ENCODE measurements around the gene CD27. TPM values are rescaled to one million over a fixed set of nuclear protein-coding genes. Genes with fewer than 3 reads are reported as not detected.
A peak's percentile ranks its signal among the peaks of the same experiment; 100 is the strongest.

The CD27 gene
- total RNA-seq, 1 donor from 2014 or later, result 82.1 TPM

- H3K27ac Mint-ChIP-seq, result peak overlapping the region; percentile 97
- peak overlapping the region; percentile 51 for H3K4me3 Mint-ChIP-seq
- H3K27me3 Mint-ChIP-seq (ENCODE audit: insufficient read depth), result no peaks in the 10 kb centered on the region
- intact Hi-C loops (cut with micrococcal nuclease), result loop anchor here (1.0 kb wide), 4 partner anchors 9 to 19 kb away; partner anchors contain the start of gene TAPBPL
- peaks cover 22% of the 10 kb centered on the region for H3K36me3 Mint-ChIP-seq (ENCODE audit: low read depth)
- no peaks in the 10 kb centered on the region for H3K9me3 Mint-ChIP-seq
- DNase-seq (ENCODE audit: low spot score), result no peak
- peaks cover 80% of the 10 kb centered on the region for H3K4me1 Mint-ChIP-seq (ENCODE audit: low read depth)
Observed at GRCh38 chr12:6442836-6443235, 1.9 kb upstream of the CD27 start.

GRCh38 chr12:6443361-6443983 is 1.3 kb upstream of the CD27 start:
- Mint-ChIP-seq H3K9me3 (no peaks in the 10 kb centered on the region), H3K36me3 (ENCODE audit: low read depth) (peaks cover 26% of the 10 kb centered on the region), H3K4me3 (peak overlapping the region; percentile 93), H3K4me1 (ENCODE audit: low read depth) (peaks cover 82% of the 10 kb centered on the region), H3K27me3 (ENCODE audit: insufficient read depth) (no peaks in the 10 kb centered on the region), H3K27ac (peak overlapping the region; percentile 97)
- DNase-seq (ENCODE audit: low spot score), result no peak
- intact Hi-C loops (cut with micrococcal nuclease), result loop anchor here (1.0 kb wide), 4 partner anchors 9 to 19 kb away; partner anchors contain the start of gene TAPBPL

GRCh38 chr12:6444031-6444430 is 724 bp upstream of the CD27 start:
- intact Hi-C loops (cut with micrococcal nuclease), result no loop called here
- H3K27me3 Mint-ChIP-seq (ENCODE audit: insufficient read depth), result no peaks in the 10 kb centered on the region
- no peaks in the 10 kb centered on the region for H3K9me3 Mint-ChIP-seq

GRCh38 chr12:6450091-6450868 is 5.5 kb downstream of the CD27 start:
- H3K4me3 Mint-ChIP-seq, result peak overlapping the region; percentile 98
- no peaks in the 10 kb centered on the region for H3K9me3 Mint-ChIP-seq
- peaks cover 82% of the 10 kb centered on the region for H3K4me1 Mint-ChIP-seq (ENCODE audit: low read depth)
- H3K27me3 Mint-ChIP-seq (ENCODE audit: insufficient read depth), result no peaks in the 10 kb centered on the region
- peak overlapping the region; percentile 91 for H3K27ac Mint-ChIP-seq
- no peak for DNase-seq (ENCODE audit: low spot score)
- intact Hi-C loops (cut with micrococcal nuclease), result loop anchor here (5.0 kb wide), 1 partner anchor 42 kb away; the partner anchor contains the start of genes MRPL51 and NCAPD2
- peaks cover 68% of the 10 kb centered on the region for H3K36me3 Mint-ChIP-seq (ENCODE audit: low read depth)

More at GRCh38 chr12:6444031-6444430, 724 bp upstream of the CD27 start:
- no peak for DNase-seq (ENCODE audit: low spot score)
- H3K27ac Mint-ChIP-seq, result peak overlapping the region; percentile 97
- H3K36me3 Mint-ChIP-seq (ENCODE audit: low read depth), result peaks cover 26% of the 10 kb centered on the region
- H3K4me3 Mint-ChIP-seq, result peak overlapping the region; percentile 93
- H3K4me1 Mint-ChIP-seq (ENCODE audit: low read depth), result peaks cover 76% of the 10 kb centered on the region

GRCh38 chr12:6450869-6451347 is 6.2 kb downstream of the CD27 start:
- peak overlapping the region; percentile 98 for H3K4me3 Mint-ChIP-seq
- H3K4me1 Mint-ChIP-seq (ENCODE audit: low read depth), result peaks cover 78% of the 10 kb centered on the region
- intact Hi-C loops (cut with micrococcal nuclease), result loop anchor here (1.0 to 5.0 kb wide), 2 partner anchors 28 to 41 kb away; partner anchors contain the start of genes MRPL51 and NCAPD2
- peak overlapping the region; percentile 91 for H3K27ac Mint-ChIP-seq
- H3K36me3 Mint-ChIP-seq (ENCODE audit: low read depth), result peaks cover 67% of the 10 kb centered on the region
- DNase-seq (ENCODE audit: low spot score), result no peak
- no peaks in the 10 kb centered on the region for H3K27me3 Mint-ChIP-seq (ENCODE audit: insufficient read depth)
- no peaks in the 10 kb centered on the region for H3K9me3 Mint-ChIP-seq

- intact Hi-C loops (cut with micrococcal nuclease), result loop anchor here (1.0 to 5.0 kb wide), 5 partner anchors 8 to 41 kb away; partner anchors contain the start of genes MRPL51 and NCAPD2
- Mint-ChIP-seq H3K27ac (peak within 1 kb of the TSS; percentile 91), H3K27me3 (ENCODE audit: insufficient read depth) (no peaks in the 10 kb centered on the region), H3K36me3 (ENCODE audit: low read depth) (peaks cover 67% of the 10 kb centered on the region), H3K9me3 (no peaks in the 10 kb centered on the region), H3K4me1 (ENCODE audit: low read depth) (peaks cover 72% of the 10 kb centered on the region), H3K4me3 (peak within 1 kb of the TSS; percentile 98)
- DNase-seq (ENCODE audit: low spot score), result peak; percentile 79
Observed at GRCh38 chr12:6451348-6452244, 6.8 kb downstream of the CD27 start, which contains the start of gene TAPBPL. Gene TAPBPL, plus strand, starts transcription at chr12:6452042. Its CDS starts 207 bp downstream, at chr12:6452249.

GRCh38 chr12:6452245-6452943 is 7.6 kb downstream of the CD27 start:
- Mint-ChIP-seq H3K4me1 (ENCODE audit: low read depth) (peaks cover 71% of the 10 kb centered on the region), H3K27ac (peak overlapping the region; percentile 91), H3K36me3 (ENCODE audit: low read depth) (peaks cover 67% of the 10 kb centered on the region), H3K4me3 (peak overlapping the region; percentile 98), H3K9me3 (no peaks in the 10 kb centered on the region), H3K27me3 (ENCODE audit: insufficient read depth) (no peaks in the 10 kb centered on the region)
- intact Hi-C loops (cut with micrococcal nuclease), result loop anchor here (1.0 to 5.0 kb wide), 4 partner anchors 9 to 40 kb away; partner anchors contain the start of genes MRPL51 and NCAPD2
- DNase-seq (ENCODE audit: low spot score), result no peak

DNA sequence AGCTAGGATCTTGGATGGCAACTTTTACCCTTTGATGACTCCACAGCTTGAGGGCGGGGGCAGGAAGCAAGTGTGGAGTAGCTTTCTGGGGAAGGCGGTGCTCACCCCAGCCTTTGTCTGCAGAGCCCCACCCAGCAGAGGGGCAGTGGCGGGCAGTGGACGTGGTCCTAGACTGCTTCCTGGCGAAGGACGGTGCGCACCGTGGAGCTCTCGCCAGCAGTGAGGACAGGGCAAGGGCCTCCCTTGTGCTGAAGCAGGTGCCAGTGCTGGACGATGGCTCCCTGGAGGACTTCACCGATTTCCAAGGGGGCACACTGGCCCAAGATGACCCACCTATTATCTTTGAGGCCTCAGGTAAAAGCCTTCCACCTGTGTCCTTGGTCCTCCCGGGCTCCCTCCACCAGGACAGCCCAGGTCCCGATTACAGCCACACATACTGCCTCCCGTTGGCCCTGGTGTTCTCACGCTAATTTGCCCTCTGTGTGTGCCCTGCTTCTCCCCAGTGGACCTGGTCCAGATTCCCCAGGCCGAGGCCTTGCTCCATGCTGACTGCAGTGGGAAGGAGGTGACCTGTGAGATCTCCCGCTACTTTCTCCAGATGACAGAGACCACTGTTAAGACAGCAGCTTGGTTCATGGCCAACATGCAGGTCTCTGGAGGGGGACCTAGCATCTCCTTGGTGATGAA is 8.3 kb downstream of the CD27 start:
- intact Hi-C loops (cut with micrococcal nuclease), result loop anchor here (1.0 to 5.0 kb wide), 4 partner anchors 9 to 39 kb away; partner anchors contain the start of genes MRPL51 and NCAPD2
- Mint-ChIP-seq H3K9me3 (no peaks in the 10 kb centered on the region), H3K4me3 (peak overlapping the region; percentile 98), H3K36me3 (ENCODE audit: low read depth) (peaks cover 64% of the 10 kb centered on the region), H3K4me1 (ENCODE audit: low read depth) (peaks cover 66% of the 10 kb centered on the region), H3K27me3 (ENCODE audit: insufficient read depth) (no peaks in the 10 kb centered on the region), H3K27ac (peak overlapping the region; percentile 91)
- DNase-seq (ENCODE audit: low spot score), result no peak

DNA sequence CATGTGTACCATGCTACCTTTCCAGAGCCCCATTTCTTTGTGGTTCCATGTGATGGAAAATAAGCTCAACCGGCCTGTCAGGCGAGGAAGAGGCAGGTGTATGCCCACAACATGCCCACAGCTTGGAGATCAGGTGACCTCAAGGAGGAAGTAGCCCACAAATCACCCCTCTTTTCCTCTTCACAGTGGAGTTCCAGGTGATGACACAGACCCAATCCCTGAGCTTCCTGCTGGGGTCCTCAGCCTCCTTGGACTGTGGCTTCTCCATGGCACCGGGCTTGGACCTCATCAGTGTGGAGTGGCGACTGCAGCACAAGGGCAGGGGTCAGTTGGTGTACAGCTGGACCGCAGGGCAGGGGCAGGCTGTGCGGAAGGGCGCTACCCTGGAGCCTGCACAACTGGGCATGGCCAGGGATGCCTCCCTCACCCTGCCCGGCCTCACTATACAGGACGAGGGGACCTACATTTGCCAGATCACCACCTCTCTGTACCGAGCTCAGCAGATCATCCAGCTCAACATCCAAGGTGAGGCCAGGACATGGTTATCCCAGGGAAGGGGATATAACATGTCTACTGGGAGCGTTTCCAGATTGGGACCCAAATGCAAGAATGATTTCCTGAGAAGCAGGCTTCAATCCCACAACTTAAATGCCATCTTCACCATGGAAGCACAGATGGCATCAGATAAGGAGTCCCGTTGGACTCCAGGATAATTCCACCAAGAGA is 12.6 kb downstream of the CD27 start:
- H3K27me3 Mint-ChIP-seq (ENCODE audit: insufficient read depth), result no peaks in the 10 kb centered on the region
- intact Hi-C loops (cut with micrococcal nuclease), result no loop called here
- H3K36me3 Mint-ChIP-seq (ENCODE audit: low read depth), result peaks cover 73% of the 10 kb centered on the region
- peaks cover 71% of the 10 kb centered on the region for H3K4me1 Mint-ChIP-seq (ENCODE audit: low read depth)
- peak overlapping the region; percentile 72 for H3K27ac Mint-ChIP-seq
- no peak for DNase-seq (ENCODE audit: low spot score)
- H3K4me3 Mint-ChIP-seq, result peak overlapping the region; percentile 8
- no peaks in the 10 kb centered on the region for H3K9me3 Mint-ChIP-seq

GRCh38 chr12:6458281-6459003 is 13.7 kb downstream of the CD27 start:
- H3K36me3 Mint-ChIP-seq (ENCODE audit: low read depth), result peaks cover 73% of the 10 kb centered on the region
- peak overlapping the region; percentile 74 for H3K27ac Mint-ChIP-seq
- no peak for DNase-seq (ENCODE audit: low spot score)
- no peak overlapping the region for H3K4me3 Mint-ChIP-seq
- H3K4me1 Mint-ChIP-seq (ENCODE audit: low read depth), result peaks cover 72% of the 10 kb centered on the region
- no peaks in the 10 kb centered on the region for H3K9me3 Mint-ChIP-seq
- intact Hi-C loops (cut with micrococcal nuclease), result no loop called here
- no peaks in the 10 kb centered on the region for H3K27me3 Mint-ChIP-seq (ENCODE audit: insufficient read depth)
